ENCODE results near the gene GPX4.
A peak's percentile ranks its signal among the peaks of the same experiment; 100 is the strongest.

The GPX4 gene

GRCh38 chr19:1076046-1076386 is 27.8 kb upstream of the GPX4 start:
- Histone ChIP-seq H3K4me3 (ENCODE audit: low read depth, low read length, poor library complexity, severe bottlenecking) (no peak overlapping the region), H3K36me3 (ENCODE audit: insufficient read depth, low read length) (peaks cover 57% of the 10 kb centered on the region), H3K27me3 (ENCODE audit: insufficient read depth, low read length) (no peaks in the 10 kb centered on the region), H3K4me1 (ENCODE audit: insufficient read depth, low read length, severe bottlenecking) (peaks cover 37% of the 10 kb centered on the region), H3K4me2 (ENCODE audit: low read length) (no peak overlapping the region), H3K9ac (ENCODE audit: low read length) (no peak overlapping the region), H3K9me3 (ENCODE audit: low read length) (no peaks in the 10 kb centered on the region), H3F3A (ENCODE audit: insufficient read depth, low read length) (no peaks in the 10 kb centered on the region), H2AFZ (ENCODE audit: low read length) (no peak overlapping the region), H4K20me1 (ENCODE audit: insufficient read depth, low read length) (no peaks in the 10 kb centered on the region), H3K79me2 (ENCODE audit: insufficient read depth, low read length) (no peaks in the 10 kb centered on the region), H3K9me2 (ENCODE audit: low read depth, low read length) (no peaks in the 10 kb centered on the region), H3K27ac (ENCODE audit: low read depth, low read length, poor library complexity, severe bottlenecking) (peak overlapping the region; percentile 88)
- TF ChIP-seq CTCF (IDR thresholded peaks at IDR 0.05; ENCODE audit: low read length) (no peak), EZH2 (IDR thresholded peaks at IDR 0.05; ENCODE audit: borderline replicate concordance, low read length) (no peak)

- Histone ChIP-seq H3K9me3 (ENCODE audit: low read length) (no peaks in the 10 kb centered on the region), H3K4me3 (ENCODE audit: low read depth, low read length, poor library complexity, severe bottlenecking) (peak overlapping the region; percentile 42), H3K9me2 (ENCODE audit: low read depth, low read length) (no peaks in the 10 kb centered on the region), H4K20me1 (ENCODE audit: insufficient read depth, low read length) (no peaks in the 10 kb centered on the region), H3K36me3 (ENCODE audit: insufficient read depth, low read length) (peaks cover 65% of the 10 kb centered on the region), H2AFZ (ENCODE audit: low read length) (no peak overlapping the region), H3K27me3 (ENCODE audit: insufficient read depth, low read length) (no peaks in the 10 kb centered on the region), H3F3A (ENCODE audit: insufficient read depth, low read length) (no peaks in the 10 kb centered on the region), H3K4me1 (ENCODE audit: insufficient read depth, low read length, severe bottlenecking) (peaks cover 37% of the 10 kb centered on the region), H3K27ac (ENCODE audit: low read depth, low read length, poor library complexity, severe bottlenecking) (peak overlapping the region; percentile 88), H3K9ac (ENCODE audit: low read length) (peak overlapping the region; percentile 35; the same call in 1 of the 2 replicates), H3K79me2 (ENCODE audit: insufficient read depth, low read length) (no peaks in the 10 kb centered on the region), H3K4me2 (ENCODE audit: low read length) (peak overlapping the region; percentile 60)
- TF ChIP-seq CTCF (IDR thresholded peaks at IDR 0.05; ENCODE audit: low read length) (no peak), EZH2 (IDR thresholded peaks at IDR 0.05; ENCODE audit: borderline replicate concordance, low read length) (no peak)
These were observed 26.8 kb upstream of the GPX4 start for GRCh38 chr19:1076951-1077350.

- Histone ChIP-seq H3K9me3 (ENCODE audit: low read length) (no peaks in the 10 kb centered on the region), H3K4me2 (ENCODE audit: low read length) (no peak overlapping the region), H3K4me1 (ENCODE audit: insufficient read depth, low read length, severe bottlenecking) (peaks cover 46% of the 10 kb centered on the region), H3K27me3 (ENCODE audit: insufficient read depth, low read length) (no peaks in the 10 kb centered on the region), H3K79me2 (ENCODE audit: insufficient read depth, low read length) (no peaks in the 10 kb centered on the region), H3K9ac (ENCODE audit: low read length) (no peak overlapping the region), H4K20me1 (ENCODE audit: insufficient read depth, low read length) (no peaks in the 10 kb centered on the region), H3K27ac (ENCODE audit: low read depth, low read length, poor library complexity, severe bottlenecking) (no peak overlapping the region), H3F3A (ENCODE audit: insufficient read depth, low read length) (no peaks in the 10 kb centered on the region), H3K36me3 (ENCODE audit: insufficient read depth, low read length) (peaks cover 67% of the 10 kb centered on the region), H3K4me3 (ENCODE audit: low read depth, low read length, poor library complexity, severe bottlenecking) (no peak overlapping the region), H2AFZ (ENCODE audit: low read length) (no peak overlapping the region), H3K9me2 (ENCODE audit: low read depth, low read length) (no peaks in the 10 kb centered on the region)
- TF ChIP-seq EZH2 (IDR thresholded peaks at IDR 0.05; ENCODE audit: borderline replicate concordance, low read length) (no peak), CTCF (IDR thresholded peaks at IDR 0.05; ENCODE audit: low read length) (no peak)
These were observed 24.2 kb upstream of the GPX4 start for GRCh38 chr19:1079566-1080111.

Data from OCI-LY1 (cell line).